GM20431 (cell line): ENCODE results near the gene RBM28.
"Not testable (repeated sequence)": the region's sequence is repeated elsewhere in the genome, so short reads cannot be mapped to it uniquely, and the experiment has no call there.

Source experiments
- in situ Hi-C: fragments of 300-500 bp; cut with MseI, MboI; formaldehyde crosslinking; loops from one replicate; pipeline ENCODE4 v1.15.0; 2020; ENCODE audit warnings: low sequenced_read_pairs; ENCODE audit not compliant: unreplicated experiment

RBM28 gene

DNA sequence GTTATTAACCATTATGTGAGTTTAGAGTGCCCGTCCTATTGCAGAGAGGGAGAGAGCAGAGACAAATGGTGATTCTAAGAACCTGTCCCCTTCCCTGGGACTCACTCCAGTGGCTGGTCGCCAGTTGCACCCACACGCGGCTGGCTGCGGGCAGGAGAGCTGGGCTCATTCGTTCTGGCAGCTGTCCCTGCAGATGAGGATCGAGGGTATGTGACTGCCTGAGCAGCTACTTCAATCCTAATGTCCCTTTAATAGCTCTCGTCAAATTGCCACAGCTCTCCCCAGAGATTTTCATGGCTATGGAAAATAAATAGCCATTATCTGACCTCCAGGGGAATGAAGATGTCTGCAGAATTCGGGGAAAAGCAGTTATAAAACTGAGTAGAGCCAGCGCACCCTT, 41.6 kb downstream of the RBM28 start:
- in situ Hi-C loops: no loop called here

DNA sequence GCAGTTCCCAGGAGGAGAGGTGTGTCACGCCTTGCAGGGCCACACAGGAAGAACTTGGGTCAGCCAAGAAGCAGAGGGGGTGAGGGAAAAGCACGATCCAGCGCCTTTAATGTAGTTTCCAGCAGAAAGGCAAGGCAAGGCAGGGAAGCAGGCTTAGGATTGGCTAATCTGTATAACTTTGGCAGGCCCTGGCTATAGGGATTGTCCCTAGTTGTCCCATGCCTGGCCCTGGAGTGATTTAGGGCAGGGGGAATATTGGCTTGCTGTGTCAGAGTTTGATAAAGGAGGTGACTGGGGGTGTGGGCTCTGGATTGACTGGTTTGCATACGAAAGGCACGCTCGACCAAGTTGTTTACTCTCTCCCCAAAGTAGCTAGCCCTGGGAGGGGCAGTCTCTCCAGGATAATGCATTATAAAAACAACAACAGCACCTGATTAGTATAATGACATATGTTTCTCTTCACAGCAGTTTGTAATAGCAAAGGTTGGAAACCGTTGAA, 44.5 kb downstream of the RBM28 start:
- in situ Hi-C loops: no loop called here

DNA sequence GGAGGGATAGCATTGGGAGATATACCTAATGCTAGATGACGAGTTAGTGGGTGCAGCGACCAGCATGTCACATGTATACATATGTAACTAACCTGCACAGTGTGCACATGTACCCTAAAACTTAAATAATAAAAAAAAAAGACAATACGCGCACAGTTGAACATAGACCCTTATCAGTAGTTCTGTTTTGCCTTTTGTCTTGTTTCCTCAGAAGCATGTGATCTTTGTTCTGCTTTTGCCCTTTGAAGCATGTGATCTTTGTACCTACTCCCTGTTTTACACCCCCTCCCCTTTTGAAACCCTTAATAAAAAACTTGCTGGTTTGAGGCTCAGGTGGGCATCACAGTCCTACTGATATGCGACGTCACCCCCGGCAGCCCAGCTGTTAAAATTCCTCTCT, 45.7 kb downstream of the RBM28 start:
- in situ Hi-C loops: not testable (repeated sequence)

DNA sequence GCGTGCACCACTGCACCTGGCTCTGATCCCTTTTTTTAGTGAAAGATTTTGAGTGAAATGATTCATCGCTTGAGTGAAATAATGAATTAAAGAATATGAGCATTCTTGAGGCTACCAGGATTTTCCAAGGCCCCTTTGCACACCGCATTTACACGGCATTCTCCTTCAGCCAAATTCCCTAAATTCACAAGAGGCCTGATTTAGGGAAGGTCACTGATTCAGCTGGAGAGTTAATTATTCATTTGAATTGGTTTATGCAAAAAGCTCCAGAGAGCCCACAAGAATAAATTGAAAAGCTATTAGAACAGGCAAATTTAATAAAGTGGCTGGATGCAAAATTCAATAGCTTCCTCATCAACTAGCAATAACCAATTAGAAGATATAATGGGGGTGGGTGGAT, 56.2 kb downstream of the RBM28 start:
- in situ Hi-C loops: no loop called here

DNA sequence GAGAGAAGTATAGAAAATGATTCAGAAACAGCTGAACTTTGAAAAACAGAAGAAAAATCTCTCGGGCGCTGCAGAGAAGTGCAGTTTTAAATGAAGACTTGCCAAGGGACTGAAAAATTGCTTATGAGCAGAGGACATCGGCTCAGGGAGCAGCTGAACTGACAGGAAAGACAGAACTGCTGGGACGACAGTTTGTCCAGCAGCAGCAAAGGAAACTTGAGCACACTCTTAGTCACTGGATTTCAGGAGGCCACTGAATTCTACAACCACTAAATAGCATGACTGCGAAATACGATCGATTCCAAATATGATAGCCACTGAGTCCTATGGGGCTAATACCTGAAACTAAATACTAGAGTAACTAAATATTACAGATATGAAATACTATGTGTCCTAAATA, 59.6 kb downstream of the RBM28 start:
- in situ Hi-C loops: no loop called here

DNA sequence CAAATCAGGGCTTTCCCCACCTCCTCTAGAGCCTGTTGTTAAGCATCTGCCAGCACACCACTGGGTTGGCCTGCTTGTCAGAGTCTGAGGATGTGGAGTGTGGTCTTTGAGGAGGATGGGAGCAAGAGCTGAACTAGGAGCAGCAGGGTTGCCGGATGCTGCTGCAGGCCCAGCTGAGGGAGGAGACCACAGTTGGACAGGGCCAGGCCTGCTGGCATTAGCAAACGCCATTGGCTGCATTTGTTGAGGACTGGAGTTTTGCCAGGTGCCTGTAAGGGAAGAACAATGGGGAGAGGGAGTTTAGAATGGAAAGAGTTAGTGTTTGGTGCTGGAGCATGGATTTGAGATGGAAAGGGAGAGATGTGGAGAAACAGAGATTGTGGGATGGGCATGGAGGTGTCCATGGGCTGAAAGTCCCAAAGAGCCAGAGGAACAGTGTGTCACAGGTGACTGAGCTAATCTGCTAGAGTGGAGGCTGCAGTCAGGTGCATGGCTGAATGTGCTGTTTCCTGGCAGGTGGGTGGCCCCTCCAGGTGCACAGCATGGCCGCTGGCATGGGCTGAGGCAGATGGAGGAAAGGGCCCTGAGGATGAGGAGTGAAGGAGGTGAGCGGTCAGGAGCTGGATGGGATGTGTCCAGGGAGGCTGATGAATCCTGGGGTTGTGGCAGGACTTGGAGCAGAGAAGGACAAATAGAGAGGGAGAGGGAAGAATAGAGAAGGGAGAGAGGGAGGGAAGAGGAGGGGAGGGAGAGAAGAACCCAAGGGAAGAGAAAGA, 61.9 kb downstream of the RBM28 start:
- in situ Hi-C loops: no loop called here

DNA sequence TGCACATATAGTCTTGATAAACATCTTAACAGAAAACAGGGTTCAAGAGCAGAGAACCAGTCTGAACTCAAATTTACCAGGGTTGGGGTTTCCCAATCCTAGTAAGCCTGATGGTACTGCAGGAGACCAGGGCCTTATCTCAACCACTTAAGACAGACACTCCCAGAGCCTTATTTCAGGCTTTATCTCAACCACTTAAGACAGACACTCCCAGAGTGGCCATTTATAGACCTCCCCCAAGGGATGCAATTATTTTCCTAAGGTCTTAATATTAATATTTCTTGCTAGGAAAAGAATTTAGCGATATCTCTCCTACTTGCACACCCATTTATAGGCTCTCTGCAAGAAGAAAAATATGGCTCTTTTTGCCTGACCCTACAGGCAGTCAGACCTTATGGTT, 63.3 kb downstream of the RBM28 start:
- in situ Hi-C loops: not testable (repeated sequence)

DNA sequence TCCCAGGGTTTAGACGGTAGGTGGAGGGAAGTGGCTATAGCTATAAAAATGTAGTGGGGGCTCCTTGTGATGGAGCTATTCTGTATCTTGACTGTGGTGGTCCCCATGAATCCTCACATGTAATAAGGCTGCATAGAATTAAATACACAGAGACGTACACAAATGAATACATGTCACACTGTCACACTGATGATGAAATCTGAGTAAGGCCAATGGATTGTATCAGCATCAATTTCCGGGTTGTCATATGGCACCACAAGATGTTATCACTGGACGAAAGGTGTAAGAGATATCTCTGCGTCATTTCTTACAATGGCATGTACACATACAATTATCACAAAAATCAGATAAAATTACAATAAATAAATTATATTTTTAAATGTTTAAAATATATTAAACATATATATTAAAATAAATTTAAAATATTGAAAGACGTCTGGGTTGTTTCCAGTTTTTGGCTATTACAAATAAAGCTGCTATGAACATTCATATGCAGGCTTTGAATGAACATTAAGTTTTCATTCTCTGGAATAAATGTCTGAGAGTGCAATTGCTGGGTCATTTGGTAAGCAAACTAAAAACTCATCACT, 64.5 kb downstream of the RBM28 start:
- in situ Hi-C loops: no loop called here

DNA sequence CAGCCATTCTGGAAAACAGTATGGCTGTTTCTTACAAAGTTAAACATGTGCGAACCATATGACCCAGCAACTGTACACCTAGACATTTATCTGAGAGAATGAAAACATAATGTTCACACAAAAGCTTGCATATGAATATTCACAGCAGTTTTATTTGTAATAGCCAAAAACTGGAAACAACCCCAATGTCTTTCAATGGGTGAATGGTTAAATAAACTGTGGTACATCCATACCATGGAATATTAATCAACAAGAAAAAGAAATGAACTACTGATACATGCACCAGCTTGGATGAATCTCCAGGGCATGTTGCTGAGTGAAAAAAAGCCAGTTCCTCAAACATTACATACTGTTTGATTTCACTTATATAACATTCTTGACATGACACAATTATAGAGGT, 65.3 kb downstream of the RBM28 start:
- in situ Hi-C loops: no loop called here

DNA sequence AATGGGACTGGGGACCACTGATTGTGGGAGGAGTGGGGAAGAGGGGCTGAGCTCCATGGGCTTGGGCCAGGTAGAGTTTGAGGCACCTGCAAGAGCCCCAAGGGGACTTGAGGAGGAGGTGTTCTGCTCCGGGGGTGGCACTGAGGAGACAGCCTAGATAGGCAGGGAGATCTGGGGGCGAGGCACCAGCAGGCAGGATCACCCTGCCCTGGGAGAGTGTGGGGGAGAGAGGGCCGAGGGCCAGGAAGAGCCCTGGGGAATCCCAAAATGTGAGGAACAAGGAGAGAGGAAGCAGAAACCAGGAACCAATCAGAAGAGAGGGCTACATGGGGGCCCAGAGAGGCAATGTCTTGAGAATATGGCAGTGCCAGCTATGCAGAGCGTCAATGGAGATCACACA, 68.0 kb downstream of the RBM28 start:
- in situ Hi-C loops: no loop called here

DNA sequence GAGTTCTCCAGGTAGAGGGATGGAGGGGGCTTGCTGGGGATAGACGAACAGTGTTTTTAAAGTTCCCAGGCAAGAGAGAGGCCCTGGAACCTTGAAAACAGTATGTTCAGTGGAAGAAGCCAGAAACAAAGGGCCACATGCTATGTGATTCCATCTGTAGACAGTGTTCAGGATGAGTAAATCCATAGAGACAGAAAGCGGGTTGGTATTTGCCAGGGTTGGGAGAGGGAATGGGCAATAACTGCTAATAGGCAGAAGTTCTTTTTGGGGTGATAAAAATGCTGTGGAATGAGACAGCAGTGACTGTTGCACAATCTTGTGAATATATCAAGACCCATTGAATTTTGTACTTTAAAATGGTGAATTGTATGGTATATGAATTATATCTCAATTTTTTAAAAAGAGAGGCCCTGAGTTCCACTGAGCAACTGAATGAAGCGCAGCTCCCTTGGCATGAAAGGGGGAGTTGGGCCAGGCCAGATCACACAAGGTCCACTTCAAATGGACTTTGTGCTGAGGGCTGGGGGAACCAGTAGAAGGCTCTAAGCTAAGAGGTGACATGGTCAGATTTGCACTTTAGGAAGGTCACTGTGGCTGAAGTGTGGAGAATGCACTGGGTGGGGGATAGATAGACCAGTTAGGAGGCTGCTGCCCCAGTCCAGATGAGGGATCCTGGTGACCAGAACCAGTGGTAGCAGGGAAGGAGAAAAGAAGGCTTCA, 68.7 kb downstream of the RBM28 start:
- in situ Hi-C loops: no loop called here

DNA sequence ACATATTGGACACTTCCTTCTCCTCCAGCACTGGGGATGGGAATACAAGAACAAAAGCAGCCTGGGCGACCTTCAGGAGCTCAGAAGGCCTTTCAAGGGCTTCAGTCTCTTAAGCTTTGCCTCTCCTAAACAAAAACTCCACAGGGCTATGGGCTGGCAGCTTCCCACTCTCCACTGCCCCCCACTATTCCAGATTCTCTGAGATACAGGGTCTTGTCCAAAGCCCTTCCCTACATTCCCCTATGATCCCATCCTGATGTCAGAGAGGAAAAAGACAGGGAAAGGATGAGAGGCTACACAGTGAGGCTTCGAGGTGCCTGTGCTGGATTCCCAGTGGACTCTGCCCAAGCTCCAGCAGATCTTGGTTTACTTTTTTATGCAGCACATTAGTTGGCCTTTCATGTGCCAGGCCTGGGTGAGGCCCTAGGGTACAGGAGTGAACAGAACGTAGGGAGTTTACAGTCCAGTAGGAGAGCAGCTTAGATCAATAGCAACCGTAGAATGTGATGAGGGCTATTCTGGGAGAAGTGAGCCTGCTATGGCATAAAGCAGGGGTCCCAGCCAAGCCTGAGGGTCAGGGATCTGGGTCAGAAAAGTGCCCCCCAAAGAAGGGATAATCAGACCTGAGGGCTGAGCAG, 69.3 kb downstream of the RBM28 start:
- in situ Hi-C loops: no loop called here

DNA sequence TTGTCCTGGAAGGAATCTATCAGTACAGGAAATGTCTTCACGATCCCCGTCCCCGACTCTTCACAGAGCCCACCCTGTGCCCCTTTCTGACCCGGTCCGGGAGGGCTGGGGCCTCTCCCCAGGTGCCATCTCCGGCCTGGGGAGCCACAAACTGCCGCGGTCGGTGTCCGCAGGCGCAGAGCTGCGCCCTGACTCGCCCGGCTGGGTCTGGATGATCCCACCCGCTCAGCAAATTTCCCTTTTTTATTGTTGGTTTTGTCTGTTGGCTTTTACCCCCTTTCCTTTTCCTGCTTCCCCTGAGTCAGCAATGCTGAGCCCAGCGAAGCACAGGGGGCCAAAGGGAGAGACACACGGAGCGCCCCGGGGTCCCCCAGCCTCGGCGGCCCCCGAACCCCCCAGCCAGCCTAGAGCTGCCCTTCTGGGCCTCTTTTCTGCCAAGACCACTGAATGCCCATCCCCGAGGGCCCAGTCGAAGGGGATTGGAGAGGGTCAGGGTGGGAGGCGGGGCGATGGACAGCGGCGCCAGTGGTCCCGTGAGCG, 71.7 kb downstream of the RBM28 start:
- in situ Hi-C loops: no loop called here

DNA sequence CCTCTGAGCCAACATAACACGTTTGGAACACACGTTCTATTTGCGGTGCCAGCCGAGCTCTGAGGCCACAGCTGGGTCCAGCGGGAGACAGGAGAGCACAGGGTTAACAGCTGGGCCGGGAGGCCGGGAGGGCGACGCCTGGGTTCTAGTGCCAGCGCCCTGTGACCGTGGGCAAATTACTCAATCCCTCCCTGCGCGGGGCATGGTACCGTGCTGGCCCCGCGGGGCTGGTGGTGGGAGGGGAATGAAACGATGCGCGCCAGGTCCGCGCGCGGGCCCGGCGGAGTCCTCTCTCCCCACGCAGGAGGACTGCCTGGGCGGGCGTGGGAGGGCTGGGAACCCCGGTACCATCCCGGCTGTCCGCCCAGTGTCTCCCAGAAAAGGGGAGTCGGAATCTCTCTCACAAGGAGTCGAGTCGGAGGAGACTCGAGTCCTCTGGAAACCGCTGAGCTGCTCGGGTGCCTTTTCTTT, 72.2 kb downstream of the RBM28 start:
- in situ Hi-C loops: no loop called here

DNA sequence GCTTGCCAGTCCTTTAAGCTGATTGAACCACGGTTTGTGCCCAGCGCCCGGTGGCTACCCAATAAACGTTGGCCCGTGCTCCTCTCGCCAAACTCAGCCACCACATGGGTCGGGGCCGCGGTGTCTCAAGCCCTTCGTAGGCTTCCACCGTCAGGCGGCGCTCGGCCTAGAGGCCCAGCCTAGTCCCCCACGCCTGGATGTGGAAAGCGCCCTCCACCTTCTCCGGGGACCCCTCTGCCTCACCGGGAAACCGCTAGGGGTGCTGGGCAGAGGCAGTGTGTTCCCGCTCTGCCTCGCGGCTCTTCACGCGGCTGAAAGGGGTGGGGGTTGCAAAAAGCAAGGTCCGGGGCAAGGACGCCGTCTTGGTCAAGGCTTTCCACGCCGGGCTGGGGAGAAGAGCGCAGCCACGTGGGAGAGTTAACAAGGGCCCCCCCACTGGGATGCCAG, 72.9 kb downstream of the RBM28 start:
- in situ Hi-C loops: no loop called here

DNA sequence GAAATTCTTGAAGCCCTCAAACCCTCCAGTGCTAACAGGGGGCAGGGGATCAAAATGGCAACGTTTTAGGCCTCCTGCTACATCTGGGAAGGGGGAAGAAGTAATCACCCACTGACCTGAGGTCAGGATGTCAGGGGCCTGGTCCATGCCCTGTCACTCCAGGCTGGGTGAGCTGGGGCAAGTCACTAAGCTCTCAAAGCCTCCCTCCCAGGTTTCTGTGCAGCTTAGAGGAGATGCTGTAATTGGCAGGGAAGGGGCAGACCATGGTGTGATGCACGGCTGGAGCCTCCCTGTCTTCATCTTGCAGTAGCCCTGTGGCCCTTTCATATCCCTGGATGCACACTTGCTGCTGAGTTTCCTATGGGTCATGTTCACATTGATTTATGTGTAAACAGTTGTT, 75.5 kb downstream of the RBM28 start:
- in situ Hi-C loops: no loop called here

DNA sequence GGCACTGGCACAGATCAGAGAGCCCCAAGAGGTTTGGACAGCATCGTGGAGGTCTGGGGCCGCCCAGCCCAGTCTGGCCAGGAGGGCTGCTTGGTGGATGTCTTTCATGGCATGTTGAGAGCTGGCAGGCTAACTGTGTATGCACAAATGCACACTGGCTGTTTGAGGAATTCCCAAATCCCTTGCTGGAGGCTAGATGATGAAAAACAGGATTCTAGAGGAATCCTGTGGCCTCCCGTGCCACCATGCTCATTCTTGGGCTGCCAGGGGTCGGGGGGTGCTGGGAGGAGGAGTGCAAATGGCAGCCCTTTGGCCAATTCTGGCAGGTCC, 76.1 kb downstream of the RBM28 start:
- in situ Hi-C loops: no loop called here

DNA sequence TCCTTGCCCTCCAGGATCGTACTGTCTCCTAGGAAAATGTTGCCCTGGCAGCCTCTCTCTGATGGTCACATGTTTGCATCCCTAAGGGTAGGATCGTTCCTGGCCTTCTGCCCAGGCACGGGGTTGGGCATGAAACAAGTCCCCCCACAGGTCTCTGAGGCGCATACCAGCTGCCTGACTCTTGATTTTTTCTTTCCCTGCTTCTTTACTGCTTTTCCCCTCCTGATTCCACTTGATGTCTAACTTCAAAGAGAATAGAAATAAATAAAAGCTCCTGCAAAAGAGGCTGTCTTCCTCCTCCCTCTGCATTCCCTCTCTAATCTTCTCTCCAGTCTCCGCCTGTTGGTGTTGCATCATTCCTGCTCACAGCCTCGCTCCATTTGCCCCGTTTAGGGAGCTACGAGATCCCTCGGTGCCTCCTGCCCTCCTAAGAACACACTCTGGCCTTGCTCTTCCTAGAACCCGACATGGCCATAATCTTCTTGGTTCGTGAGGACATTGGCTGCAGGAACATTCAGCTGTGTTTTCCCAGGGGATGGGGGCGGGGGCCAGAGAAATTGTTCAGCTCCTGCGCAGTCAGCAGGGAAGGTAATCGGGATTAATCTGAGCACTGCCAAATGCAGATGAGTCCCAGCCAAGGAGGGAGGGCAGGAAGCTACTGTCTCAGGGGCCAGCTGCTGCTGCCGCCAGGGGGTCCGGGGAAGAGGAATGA, 76.7 kb downstream of the RBM28 start:
- in situ Hi-C loops: no loop called here

DNA sequence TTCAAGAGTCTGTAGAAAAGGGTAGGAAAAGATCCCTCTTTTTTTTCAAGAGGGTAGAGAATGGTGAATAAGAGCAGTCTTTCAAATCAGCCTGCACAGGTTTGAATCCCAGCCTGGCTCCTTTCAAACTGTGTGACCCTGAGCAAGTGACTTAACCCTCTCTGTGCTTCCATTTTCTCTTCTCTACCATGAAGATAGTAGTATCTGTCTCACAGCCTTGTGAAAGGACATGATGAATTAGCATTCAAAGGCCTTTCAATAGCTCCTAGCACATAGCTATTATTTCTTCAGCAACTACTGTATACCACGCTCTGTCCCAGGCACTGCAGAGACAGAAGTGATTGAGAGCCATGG, 77.2 kb downstream of the RBM28 start:
- in situ Hi-C loops: no loop called here

DNA sequence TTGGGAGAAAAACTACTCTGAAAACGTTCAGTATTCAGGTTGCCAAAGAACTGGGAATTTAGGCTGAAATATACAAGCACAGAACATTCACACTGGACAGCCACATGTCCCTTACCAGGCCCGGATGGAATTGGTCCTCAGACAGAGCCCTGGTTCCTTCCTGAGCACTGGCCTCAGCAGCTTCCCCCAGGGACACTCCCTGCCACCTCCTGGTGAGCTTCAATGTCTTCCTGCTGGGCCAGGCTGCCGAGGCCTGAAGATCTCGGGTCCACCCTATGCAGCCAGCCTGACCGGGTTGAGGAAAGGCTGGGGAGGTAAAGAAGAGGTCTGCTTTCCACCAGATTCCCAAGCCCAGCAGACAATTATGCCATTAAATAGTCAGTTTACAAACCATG, 77.8 kb downstream of the RBM28 start:
- in situ Hi-C loops: no loop called here
